Suprapubic skin (tissue), 4 donors: Measurements from ENCODE around the gene SIK3.
"Not testable (repeated sequence)": the region's sequence is repeated elsewhere in the genome, so short reads cannot be mapped to it uniquely, and the experiment has no call there.

Experiments used
- POLR2A ChIP-seq, 2 donors: fragments of 450-650 bp; IDR thresholded peaks; one replicate each; pipeline ENCODE4 v1.6.1; 2017; ENCODE audit warnings: antibody characterized with exemption in 2 of 2, mild to moderate bottlenecking in 2 of 2, moderate library complexity in 2 of 2
- POLR2AphosphoS5 ChIP-seq, 3 donors: sonication (generic); formaldehyde crosslinking; IDR thresholded peaks; one replicate each; pipeline ENCODE4 v1.6.1; 2017; ENCODE audit warnings: antibody characterized with exemption in 3 of 3
- TF ChIP-seq, protein P1 (sequence below), 2 donors: fragments of 200-600 bp in 1 of 2; fragments of 450-650 bp in 1 of 2; sonication (generic) in 1 of 2; IDR thresholded peaks; one replicate each; pipeline ENCODE4 v1.5.1; 2016 to 2019; ENCODE audit warnings: antibody characterized with exemption in 2 of 2, mild to moderate bottlenecking in 1 of 2, moderate library complexity in 1 of 2

DNA sequence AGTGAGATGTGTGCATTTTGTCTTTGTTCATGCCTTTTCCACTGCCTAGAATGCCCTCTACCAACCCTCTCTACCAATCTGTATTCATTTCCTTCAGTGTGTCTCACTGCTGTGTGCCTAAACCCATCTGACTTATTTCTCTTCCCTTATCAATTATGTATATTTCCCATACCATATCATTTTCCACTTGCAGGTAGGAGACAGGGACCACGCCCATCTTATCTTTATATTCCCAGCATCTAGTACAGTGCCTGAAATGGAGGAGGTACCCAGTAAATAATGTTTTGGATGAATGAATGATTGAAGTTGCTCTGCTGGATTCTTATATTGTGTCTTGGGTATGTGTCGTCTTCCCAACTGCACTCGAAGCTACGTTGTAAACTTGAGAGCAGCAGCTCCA, 36.8 kb upstream of the SIK3 start:
- TF ChIP-seq, protein P1, sequence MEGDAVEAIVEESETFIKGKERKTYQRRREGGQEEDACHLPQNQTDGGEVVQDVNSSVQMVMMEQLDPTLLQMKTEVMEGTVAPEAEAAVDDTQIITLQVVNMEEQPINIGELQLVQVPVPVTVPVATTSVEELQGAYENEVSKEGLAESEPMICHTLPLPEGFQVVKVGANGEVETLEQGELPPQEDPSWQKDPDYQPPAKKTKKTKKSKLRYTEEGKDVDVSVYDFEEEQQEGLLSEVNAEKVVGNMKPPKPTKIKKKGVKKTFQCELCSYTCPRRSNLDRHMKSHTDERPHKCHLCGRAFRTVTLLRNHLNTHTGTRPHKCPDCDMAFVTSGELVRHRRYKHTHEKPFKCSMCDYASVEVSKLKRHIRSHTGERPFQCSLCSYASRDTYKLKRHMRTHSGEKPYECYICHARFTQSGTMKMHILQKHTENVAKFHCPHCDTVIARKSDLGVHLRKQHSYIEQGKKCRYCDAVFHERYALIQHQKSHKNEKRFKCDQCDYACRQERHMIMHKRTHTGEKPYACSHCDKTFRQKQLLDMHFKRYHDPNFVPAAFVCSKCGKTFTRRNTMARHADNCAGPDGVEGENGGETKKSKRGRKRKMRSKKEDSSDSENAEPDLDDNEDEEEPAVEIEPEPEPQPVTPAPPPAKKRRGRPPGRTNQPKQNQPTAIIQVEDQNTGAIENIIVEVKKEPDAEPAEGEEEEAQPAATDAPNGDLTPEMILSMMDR (IDR thresholded peaks at IDR 0.05), result not testable (repeated sequence)
- TF ChIP-seq POLR2AphosphoS5, POLR2A (IDR thresholded peaks at IDR 0.05): not testable (repeated sequence)
